Fibroblast of pulmonary artery (primary cell): Measurements from ENCODE around the gene PTPRN2.

Experiments used
- DNase-seq: peaks from one replicate; pipeline ENCODE4 v3.0.0-alpha.2; 2010; ENCODE audit warnings: low read depth
- H3K4me3 ChIP-seq: replicated peaks from 2 replicates; pipeline ENCODE4 v1.5.1; 2011; ENCODE audit warnings: low read depth, mild to moderate bottlenecking, control low read depth, low read length, moderate library complexity
- CTCF ChIP-seq: IDR thresholded peaks from 2 replicates; pipeline ENCODE4 v1.5.1; 2011; ENCODE audit warnings: mild to moderate bottlenecking, control low read depth, low read length, inconsistent platforms; ENCODE audit errors: missing control alignments

PTPRN2 gene

GRCh38 chr7:157840914-157841772, 746.5 kb downstream of the PTPRN2 start:
- TF ChIP-seq CTCF = no peak
- H3K4me3 ChIP-seq = no peak overlapping the region
- DNase-seq = no peak

- no peak for DNase-seq
- TF ChIP-seq CTCF = no peak
- H3K4me3 ChIP-seq = no peak overlapping the region
These were observed 747.3 kb downstream of the PTPRN2 start for GRCh38 chr7:157840174-157840913.

DNA sequence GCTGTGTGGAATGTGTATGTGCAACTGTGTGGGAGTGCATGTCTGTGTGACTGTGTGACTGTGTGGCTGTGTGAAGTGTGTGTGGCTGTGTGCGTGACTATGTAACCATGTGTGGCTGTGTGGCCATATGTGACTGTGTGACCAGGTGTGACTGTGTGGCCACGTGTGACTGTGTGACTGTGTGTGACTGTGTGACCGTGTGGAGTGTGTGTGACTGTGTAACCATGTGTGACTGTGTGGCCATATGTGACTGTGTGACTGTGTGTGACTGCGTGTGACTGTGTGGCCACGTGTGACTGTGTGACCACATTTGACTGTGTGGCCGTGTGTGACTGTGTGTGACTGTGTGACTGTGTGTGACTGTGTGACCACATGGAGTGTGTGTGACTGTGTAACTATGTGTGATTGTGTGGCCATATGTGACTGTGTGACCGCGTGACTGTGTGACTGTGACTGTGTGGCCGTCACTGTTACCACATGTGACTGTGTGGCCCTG, 747.9 kb downstream of the PTPRN2 start:
- no peak for DNase-seq
- no peak for TF ChIP-seq CTCF
- H3K4me3 ChIP-seq = no peak overlapping the region

DNA sequence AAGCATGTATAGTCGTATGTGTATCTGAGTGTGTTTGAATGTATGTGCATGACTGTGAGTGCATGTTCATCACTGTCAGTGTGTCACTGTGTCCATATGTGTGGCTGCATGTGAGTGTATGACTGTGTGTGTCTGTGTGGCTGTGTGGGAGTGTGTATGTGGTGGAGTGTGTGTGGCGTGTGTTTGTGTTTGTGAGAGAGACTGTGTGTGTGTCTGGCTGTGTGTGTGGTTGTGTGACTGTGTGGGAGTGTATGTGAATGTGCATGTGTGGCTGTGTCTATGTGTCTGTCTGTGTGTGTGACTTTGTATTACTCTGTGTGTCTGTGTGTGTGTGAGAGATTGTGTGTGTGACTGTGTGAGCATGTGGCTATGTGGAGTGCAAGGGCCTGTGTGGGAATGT, 748.4 kb downstream of the PTPRN2 start:
- DNase-seq = no peak
- H3K4me3 ChIP-seq = no peak overlapping the region
- no peak for TF ChIP-seq CTCF

- no peak for DNase-seq
- no peak for TF ChIP-seq CTCF
- no peak overlapping the region for H3K4me3 ChIP-seq
These were observed 750.1 kb downstream of the PTPRN2 start for GRCh38 chr7:157837561-157837960.

GRCh38 chr7:157837047-157837446, 750.6 kb downstream of the PTPRN2 start:
- DNase-seq = no peak
- no peak overlapping the region for H3K4me3 ChIP-seq
- TF ChIP-seq CTCF = no peak
